Hematopoietic multipotent progenitor cell treated with erythropoietin and hydrocortisone succinate and interleukin-3 and kit ligand, for 6 days (in vitro differentiated cells): Measurements from ENCODE around the gene DLGAP5.

Experiments used
- DNase-seq: peaks from one replicate; pipeline ENCODE4 v3.0.0-alpha.2; 2015

Gene DLGAP5, protein sequence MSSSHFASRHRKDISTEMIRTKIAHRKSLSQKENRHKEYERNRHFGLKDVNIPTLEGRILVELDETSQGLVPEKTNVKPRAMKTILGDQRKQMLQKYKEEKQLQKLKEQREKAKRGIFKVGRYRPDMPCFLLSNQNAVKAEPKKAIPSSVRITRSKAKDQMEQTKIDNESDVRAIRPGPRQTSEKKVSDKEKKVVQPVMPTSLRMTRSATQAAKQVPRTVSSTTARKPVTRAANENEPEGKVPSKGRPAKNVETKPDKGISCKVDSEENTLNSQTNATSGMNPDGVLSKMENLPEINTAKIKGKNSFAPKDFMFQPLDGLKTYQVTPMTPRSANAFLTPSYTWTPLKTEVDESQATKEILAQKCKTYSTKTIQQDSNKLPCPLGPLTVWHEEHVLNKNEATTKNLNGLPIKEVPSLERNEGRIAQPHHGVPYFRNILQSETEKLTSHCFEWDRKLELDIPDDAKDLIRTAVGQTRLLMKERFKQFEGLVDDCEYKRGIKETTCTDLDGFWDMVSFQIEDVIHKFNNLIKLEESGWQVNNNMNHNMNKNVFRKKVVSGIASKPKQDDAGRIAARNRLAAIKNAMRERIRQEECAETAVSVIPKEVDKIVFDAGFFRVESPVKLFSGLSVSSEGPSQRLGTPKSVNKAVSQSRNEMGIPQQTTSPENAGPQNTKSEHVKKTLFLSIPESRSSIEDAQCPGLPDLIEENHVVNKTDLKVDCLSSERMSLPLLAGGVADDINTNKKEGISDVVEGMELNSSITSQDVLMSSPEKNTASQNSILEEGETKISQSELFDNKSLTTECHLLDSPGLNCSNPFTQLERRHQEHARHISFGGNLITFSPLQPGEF

DNA sequence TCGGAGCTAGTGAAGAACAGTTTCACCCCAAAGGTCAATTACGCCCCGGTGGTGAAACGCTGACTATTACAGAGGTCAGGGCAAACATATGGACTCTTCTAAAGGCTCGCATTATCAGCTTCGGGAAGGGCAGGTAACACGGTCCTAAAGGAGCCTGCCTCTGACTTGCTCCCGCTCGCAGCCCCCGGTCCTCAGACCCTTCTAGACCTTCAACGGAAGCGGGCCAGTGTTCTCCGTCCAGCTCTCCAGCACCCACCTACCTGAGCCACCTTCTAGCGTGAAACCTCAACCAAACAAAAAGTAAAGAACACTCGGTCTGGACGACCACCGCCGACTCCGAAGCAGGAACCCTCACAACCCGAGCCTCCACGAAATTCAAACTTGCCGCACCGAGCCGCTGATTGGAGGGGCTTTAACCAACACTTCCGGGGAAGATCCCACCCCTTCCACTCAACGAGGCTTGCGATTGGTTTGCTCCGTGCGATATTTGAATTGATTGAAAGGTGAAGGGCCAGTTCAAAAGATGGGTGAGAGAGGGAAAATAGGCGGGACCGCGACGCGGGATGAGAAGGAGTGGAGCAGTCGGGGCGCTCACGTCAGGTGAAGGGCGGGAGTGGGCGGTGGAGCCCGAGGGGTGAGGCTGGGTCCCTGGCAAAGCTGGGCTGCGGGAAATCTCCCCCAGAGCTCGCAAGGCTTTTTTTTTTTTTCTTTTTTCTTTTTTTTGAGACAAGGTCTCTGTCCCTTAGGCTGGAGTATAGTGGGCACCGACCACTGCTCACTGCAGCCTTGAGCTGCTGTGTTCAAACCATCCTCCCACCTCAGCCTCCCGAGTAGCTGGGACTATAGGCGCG, at the start of gene DLGAP5:
TSS of gene DLGAP5 (minus strand) at position 383 of the 851 bp plus-strand sequence. CDS start 2,406 bp downstream, outside the sequence.
- peak; percentile 99 for DNase-seq

DNA sequence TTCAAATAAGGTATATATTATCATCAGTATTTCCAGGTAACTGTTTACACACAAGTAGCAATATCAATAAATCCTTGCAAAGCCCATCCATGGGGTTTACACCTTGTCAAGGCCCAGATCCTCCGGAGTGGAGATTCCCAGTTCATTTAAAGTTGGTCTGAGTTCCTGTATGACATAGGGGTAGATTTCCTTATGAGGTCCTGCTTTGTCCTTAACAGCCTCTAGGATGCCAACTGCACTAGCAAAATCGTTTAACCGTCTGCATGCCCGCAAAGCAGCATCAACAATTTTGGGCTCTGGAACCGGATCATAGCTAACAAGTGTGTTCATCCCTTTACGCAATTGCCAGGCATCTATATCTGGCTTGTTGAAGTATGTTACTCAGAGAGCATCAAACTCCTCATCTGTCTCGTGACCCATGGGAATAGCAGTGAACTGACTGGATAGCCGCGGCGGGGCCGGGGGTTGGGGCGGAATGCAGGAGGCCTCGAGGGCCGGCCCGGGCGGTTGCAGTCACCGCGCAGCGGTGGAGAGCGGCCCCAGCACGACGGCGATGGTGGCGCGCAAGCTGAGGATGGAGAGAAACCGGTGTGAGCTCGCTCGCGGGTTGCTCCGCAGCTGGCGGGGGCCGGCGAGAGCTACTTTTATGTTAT, 49.3 kb upstream of the DLGAP5 start:
- no peak for DNase-seq

DNA sequence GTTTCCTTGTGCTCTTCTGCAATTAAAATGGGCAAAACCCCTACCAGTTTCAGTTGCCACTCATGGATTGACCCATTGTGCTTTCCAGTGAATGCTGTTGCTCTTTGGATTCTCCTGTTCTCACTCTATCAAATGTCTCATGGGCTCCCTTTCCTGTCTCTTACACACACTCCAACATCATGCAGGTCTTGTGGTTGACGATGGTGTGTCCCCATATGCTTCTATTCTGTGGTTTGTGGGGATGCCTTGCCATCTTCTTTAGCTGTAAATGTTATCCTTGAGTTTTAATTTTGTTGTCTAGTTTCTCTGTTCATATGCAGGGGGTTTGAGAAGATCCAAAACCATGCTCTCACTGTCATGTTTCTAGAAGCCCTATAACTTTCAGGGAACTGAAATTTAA, 47.9 kb upstream of the DLGAP5 start:
- peak; percentile 15 for DNase-seq

DNA sequence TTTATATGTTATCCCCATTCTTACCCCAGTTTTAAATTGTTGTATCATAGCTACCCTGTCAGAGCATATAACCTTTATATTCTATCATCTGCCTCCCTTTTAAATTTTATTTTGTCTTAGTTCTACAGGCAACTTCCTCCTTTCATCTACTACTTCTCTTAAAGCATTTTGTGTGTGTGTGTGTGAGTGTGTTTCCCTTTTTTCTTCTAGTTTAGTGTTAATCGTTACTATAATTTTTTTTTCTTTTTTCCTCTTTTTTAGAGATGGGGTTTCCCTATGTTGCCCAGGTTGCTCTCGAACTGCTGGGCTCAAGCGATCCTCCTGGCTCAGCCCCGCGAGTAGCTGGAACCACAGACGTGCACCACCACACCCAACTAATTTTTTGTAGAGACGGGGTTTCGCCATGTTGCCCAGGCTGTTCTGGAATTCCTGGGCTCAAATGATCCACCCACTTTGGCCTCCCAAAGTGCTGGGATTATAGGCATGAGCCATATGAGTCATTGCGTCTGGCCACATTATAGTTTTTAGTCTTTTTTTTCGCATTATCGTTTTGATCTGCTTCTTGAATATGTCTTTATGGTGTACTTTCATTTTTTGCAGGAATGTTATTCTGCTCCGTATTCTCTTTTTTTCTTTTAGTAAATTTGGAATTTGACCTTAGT, 46.8 kb upstream of the DLGAP5 start:
- peak; percentile 59 for DNase-seq

DNA sequence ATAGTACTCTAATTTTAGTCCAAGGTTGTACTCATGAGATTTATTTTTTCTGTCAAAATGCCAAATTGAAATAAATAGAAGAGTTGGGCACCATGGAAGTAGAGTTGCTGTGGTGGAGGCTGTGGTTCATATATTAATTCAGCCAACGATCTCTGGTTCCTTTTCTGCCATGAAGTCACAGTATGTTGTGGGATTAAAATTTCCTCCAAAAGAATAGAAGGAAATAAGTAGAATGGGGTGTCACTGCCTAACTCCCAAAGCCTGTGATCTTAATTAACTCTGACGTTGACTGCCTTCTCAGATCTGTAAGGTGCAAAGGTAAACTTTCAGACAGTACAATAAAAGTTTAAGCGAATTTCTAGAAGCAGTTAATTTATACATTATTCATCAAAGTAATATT, 42.2 kb upstream of the DLGAP5 start:
- no peak for DNase-seq

DNA sequence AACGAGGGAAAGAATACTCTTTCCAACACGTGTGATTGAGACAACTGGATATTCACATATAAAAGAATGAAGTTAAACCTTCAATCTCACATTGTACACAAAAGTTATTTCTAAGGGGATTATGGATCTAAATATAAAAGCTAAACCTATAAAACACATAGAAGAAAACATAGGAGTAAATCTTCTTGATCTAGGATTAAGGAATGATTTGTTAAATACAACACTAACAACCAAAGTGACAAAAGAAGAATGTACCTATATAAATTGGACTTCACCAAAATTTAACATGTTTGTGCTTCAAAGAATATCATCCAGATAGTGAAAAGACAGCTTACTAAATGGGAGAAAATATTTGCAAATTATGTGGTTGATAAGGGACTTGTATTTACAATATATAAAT, 36.9 kb upstream of the DLGAP5 start:
- no peak for DNase-seq

DNA sequence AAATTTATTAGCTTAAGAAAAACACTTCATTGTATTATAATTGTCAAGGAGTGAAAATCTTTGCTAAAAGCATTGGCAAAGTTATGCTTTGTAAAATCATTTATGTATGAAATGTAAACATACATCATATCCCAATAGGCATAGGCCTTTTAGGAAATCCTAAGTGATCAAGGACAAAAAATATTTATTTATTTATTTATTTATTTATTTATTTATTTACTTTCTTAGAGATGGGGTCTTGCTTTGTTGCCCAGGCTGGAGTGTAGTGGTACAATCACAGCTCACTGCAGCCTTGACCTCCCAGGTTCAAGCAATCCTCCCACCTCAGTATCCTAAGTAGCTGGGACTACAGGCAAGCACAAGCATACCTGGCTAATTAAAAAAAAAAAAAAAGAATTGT, 32.0 kb upstream of the DLGAP5 start:
- DNase-seq: no peak

DNA sequence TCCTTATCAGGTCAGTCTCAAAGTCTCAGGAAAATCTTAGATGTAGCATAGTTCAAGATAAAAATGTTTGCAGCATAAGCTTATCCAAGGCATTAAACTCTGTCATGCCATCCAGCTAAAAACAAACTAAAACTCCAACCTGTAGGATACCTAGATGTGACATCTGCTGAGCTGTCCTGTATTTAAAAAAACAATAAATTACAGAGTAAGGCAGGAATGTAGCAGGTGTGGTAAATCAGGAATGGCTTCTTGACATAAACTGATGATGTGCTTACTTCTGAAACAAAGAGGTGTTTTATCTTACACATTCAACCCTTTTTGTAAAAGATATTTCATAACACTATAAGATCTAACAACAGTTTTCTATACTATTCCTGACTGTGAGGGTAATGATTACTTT, 30.6 kb upstream of the DLGAP5 start:
- DNase-seq: no peak

DNA sequence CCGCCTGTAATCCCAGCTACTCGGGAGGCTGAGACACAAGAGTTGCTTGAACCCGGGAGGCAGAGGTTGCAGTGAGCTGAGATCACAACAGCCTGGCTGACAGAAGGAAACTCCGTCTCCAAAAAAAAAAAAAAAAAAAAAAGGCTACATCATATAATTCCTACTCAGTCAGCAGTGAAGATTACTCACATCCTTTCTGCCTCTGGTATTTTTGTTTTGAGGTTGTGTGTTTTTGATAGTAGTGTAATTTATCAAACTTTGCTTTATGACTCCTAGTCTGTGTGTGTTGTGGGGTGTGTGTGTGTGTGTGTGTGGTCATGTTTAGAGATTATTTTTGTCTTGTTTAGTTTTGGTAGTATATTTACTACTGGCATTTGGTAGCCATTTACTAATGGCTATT, 29.8 kb upstream of the DLGAP5 start:
- no peak for DNase-seq

DNA sequence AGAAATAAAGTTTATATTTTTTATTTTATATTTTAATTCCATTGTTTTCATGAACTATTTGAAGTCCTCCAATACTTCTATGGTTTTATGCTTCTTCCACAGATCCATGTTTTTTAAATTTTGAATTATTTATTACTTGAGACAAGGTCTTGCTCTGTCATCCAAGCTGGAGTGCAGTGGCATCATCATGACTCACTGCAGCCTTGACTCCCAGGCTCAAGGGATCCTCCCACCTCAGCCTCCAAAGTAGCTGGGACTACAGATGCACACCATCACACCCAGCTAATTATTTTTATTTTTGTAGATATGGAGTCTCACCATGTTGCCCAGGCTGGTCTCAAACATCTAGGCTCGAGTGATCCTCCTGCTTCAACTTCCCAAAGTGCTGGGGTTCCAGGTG, 28.8 kb upstream of the DLGAP5 start:
- DNase-seq: no peak

DNA sequence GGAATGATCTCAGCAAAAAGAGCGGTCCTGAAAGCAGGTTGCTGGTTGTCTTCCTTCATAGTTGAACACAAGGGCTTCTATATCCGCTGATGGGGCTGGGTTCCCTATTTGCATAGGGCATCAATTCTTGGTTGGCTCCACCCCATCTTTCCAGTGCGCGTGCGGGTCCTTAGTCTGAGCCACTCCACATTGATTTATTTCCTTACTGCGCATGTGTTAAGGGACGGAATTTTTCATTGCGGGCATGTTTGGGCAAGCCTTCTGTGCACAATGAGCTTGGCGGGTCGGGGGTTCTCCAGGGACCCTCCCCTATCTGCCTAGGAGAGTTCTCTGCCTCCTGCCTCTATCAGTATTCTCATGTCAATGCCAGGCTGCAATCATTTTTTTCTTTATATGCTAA, 21.2 kb upstream of the DLGAP5 start:
- DNase-seq: no peak

DNA sequence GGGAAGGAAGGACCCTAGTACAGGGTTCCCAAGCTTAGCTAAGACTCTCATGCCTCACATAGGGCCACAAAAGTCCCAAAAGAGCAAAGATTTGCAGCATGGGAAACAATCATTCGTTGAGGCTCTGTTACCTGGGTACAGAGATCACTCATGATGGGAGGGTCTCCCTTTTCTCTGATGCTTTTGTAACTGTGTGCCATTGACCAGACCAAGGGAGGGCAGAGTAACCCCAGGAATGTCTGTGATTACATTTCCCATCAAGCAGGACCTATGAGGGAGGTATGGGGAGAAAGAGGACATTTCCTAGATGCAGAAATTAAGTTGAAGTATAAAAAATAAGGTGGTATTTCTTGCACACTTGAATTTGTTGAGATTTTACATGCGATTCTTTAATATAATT, 16.4 kb upstream of the DLGAP5 start:
- no peak for DNase-seq

DNA sequence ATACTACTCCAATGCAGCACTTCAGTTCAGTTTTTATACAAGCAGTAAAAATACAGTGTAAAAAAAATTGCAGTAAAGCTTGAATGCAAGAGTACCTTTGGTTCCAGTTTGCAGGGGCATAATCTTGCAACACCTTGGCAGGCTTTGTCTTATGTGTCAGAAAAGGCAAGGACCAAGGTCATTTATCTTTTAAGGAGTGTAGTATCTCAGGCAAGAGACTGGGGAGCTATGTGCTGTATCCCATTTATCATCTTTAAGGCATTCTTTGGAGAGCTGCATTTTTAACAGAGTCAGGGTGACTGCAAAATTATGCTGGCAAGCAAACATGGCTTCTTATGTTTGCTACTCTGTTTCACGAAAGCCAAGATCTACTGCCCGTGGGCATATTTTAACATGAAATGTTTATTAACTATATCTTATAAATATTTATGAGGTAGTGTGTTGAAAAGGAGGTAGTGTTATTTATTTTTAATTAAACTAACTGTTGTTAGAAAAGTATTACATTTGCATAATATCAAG, 14.8 kb upstream of the DLGAP5 start:
- no peak for DNase-seq

DNA sequence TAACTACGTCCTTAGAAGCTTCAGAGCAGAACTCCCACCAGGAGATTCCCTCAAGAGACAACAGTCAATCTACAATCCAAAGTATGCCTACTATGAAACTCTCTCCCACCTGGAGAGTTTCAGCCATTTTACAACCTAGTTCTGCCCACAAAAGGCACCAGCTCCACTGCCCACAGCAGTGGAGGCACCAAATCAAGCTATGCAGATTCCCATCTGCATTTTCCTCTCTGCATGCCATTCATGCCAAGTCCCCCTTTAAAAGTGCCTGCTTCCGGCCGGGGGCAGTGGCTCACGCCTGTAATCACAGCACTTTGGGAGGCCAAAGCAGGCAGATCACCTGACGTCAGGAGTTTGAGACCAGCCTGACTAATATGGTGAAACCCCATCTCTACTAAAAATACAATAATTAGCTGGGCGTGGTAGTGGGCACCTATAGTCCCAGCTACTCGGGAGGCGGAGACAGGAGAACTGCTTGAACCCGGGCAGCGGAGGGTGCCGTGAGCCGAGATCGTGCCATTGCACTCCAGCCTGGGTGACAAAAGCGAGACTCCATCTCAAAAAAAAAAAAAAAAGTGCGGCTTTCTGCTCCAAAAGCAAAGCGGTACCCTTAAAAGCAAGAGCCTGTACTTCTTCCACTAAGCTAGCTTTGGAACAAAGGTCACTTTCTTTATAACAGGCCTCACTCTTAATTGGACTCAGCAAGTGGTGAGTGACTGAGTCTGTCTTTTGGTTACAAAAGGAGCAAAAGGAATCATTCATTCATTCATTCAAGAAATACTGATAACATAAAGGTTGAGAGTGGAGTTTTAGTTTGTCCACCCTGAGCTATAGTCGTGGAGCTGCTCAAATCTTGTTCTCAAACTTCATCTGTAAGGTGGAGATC, 10.1 kb upstream of the DLGAP5 start:
- DNase-seq: no peak

DNA sequence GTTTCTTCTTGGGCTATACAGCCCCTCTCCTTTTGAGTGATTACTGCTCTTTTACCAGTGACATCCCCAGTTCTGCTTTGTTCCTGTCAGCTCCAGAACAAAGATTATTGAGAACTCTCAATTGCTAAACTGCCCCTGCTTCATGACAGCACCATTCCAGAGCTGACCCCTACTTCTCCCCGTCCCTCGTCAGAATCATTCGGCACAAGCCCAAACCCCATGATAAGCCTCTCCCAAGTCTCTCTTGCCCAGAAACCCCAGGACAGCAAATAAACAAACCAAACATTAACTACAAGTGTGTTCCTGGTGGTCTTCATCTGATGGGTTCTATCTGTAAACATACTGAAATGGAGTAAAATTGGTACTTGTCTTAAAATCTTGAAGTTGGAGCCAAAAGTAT, 9.3 kb upstream of the DLGAP5 start:
- no peak for DNase-seq

DNA sequence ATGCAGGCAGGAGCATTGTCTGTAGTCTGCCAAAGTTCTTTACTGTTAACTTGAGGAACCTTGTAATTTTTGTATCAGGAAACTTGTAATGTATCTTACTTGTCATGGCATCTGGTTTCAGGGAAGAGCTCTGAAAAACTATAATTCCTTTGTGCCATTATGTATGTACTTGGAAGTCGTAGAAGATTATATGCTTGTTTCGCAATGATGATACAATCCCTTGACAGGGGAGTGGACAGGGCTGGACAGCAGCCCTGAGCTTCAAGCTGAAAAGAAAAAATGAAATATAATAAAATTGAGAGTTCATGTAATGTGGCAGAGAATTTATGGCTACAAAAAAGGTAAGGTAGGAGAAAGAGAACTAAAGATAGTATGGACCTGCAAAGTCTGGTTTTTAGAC, 7.4 kb upstream of the DLGAP5 start:
- DNase-seq: no peak

DNA sequence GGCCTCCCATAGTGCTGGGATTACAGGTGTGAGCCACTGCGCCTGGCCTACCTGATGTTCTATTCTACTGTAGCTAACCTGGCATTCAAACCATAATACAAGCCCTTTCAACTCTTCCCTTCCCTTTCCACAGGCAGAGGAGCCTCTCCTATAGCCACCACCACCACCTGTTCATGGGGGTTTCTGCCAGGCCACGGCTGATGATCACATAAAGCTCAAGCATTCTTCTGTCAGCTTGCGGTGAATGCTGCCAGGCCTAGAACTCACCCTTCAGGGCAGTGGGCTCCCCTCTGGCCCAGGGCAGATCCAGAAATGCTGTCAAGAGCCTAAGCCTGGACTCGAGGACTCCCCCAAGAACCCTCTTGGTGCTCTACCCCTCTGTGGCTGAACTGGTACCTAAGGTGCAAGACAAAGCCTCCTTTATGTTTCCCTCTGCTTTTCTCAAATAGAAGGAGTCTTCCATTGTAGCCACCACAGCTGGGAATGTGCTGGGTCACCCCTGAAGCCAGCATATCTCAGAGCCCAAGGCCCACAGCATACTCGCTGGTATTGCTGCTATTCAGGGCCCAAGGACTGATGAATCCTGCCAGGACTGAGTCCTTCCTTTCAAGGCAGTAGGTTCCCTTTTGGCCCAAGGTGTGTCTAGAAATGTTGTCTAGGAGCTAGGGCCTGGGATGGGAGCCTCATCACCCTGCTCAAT, 3.4 kb upstream of the DLGAP5 start:
- DNase-seq: no peak

DNA sequence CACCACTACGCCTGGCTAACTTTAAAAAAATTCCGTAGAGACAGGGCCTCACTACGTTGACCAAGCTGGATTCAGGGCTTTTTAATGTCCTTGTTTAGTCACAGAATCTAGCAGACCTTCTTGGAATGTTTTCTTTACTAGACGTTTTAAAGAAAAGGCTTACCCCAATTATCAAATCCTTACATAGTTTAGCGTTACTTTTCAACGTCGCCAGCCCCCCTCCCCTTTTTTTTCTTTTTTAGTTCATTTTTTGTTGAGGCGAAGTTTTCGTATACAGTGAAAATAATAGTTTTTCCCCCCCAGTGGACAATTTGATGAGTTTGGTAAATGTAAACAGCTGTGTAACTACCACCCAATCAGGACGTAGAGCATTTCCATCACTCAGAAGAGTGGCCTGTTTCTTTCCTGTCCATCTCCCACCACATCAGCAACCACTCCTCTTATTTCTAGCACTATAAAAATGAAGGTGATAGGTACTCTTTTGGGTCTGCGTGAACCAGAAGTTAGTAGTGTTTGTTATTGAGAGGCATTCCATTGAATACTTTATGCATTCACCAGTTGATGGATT, 753 bp upstream of the DLGAP5 start:
- peak; percentile 10 for DNase-seq

DNA sequence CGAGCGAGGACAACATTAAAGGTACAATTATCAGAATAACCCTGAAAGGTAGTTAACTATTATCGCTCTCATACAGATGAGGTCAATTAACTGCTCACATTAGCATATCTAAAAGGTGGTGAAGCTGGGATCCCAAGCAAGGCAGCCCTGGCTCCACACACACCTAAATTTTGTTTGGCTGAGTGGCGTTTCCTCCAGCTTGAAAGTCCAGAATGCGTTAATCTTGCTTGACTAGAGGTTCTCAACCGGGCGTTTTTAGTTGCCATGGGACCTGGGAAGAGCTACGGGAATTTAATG, 531 bp downstream of the DLGAP5 start:
- DNase-seq: peak; percentile 64

DNA sequence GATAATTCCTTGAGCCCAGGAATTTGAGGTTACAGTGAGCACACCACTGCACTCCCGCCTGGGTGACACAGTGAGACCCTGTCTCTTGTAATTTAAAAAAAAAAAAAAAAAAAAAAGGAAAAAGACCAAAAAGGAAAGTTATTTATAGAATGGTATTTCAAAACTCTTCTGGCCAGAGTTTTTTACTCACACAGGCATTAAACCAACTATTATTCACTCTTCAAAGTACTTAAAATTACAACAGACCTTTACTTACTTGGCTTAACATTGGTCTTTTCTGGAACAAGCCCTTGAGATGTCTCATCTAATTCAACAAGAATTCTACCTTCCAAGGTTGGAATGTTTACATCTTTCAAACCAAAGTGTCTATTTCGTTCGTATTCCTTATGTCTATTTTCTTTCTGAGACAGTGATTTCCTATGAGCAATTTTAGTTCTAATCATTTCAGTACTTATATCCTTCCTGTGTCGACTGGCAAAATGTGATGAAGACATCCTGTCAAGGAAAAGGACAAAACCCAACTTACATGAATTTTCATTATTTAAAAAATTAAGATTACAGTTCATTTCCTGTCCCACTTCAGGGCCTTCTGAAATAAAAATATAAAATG, 2.6 kb downstream of the DLGAP5 start:
- DNase-seq: no peak
